Lower leg skin (tissue), 3 donors: Measurements from ENCODE around the gene FBXO45.

Experiments
- CTCF ChIP-seq, 3 donors: fragments of 450-650 bp; IDR thresholded peaks; one replicate each; pipeline ENCODE4 v1.5.1; 2016; ENCODE audit warnings: antibody characterized with exemption in 3 of 3, mild to moderate bottlenecking in 3 of 3, moderate library complexity in 2 of 3
- POLR2A ChIP-seq, 2 donors: fragments of 450-650 bp; IDR thresholded peaks; one replicate each; pipeline ENCODE4 v1.6.1; 2016 to 2017; ENCODE audit warnings: antibody characterized with exemption in 2 of 2, mild to moderate bottlenecking in 1 of 2, moderate library complexity in 1 of 2

- TF ChIP-seq CTCF (IDR thresholded peaks at IDR 0.05) = no peak
- TF ChIP-seq POLR2A (IDR thresholded peaks at IDR 0.05) = no peak
Measured at GRCh38 chr3:196621611-196622010, 53.2 kb downstream of the FBXO45 start.
